Esophagus muscularis mucosa (tissue), 3 donors: ENCODE measurements around the gene LHX5.

Experiments used
- CTCF ChIP-seq, 3 experiments: fragments of 200-600 bp in 2 of 3; fragments of 450-650 bp in 1 of 3; sonication (generic) in 2 of 3; IDR thresholded peaks; one replicate each; pipeline ENCODE4 v1.5.1; 2017 to 2019; ENCODE audit warnings: antibody characterized with exemption in 3 of 3, mild to moderate bottlenecking in 2 of 3, moderate library complexity in 1 of 3
- POLR2AphosphoS5 ChIP-seq, 2 donors: sonication (generic); formaldehyde crosslinking; IDR thresholded peaks; one replicate each; pipeline ENCODE4 v1.6.1; 2017; ENCODE audit warnings: antibody characterized with exemption in 2 of 2

- TF ChIP-seq POLR2AphosphoS5 (IDR thresholded peaks at IDR 0.05) (no peak), CTCF (IDR thresholded peaks at IDR 0.05) (no peak)
Observed at GRCh38 chr12:113436993-113437728, 34.5 kb downstream of the LHX5 start.
